ENCODE results near the gene CYB5RL. TPM values are rescaled to one million over a fixed set of nuclear protein-coding genes. Genes with fewer than 3 reads are reported as not detected.
A peak's percentile ranks its signal among the peaks of the same experiment; 100 is the strongest.

CYB5RL gene
- total RNA-seq, 1 experiment from 2014 or later = 13.1 TPM

DNA sequence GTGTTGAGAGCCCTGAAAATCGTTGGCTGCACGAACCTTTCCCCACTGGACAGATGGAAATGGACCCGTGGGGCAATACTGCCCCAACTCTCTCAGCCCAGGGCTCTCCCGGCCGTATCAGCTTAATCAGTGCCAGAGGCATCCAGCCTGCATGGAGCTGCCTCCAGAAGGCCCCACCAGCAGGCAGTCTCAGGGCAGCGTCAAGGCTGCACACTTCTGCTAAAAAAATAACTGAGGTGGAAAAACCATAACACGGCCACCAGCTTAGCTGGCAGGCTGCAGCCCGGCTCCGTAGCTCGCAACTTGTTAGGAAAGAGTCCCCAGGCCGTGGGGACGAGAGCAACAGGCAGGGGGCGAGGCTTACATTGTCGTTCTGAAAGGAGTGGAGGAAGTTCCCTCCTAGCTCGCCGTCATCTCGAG lies 28.1 kb upstream of the CYB5RL start:
- H3K27ac Mint-ChIP-seq = peak overlapping the region; percentile 67
- ChIA-PET CTCF (interaction anchor here (0.7 to 2.4 kb wide), 20 partner anchors 24 to 320 kb away, joined by 3 to 12 read pairs (median 4); partner anchors contain the start of gene ACOT11), POLR2A (interaction anchor here (0.6 to 1.1 kb wide), 2 partner anchors 82 to 86 kb away, joined by 4 to 5 read pairs; no protein-coding TSS in a partner anchor)
- no peaks in the 10 kb centered on the region for H3K9me3 Mint-ChIP-seq
- peaks cover 20% of the 10 kb centered on the region for H3K4me1 Mint-ChIP-seq
- H3K4me3 Mint-ChIP-seq = no peak overlapping the region
- DNase-seq (ENCODE audit: low spot score) (peak; percentile 47), ATAC-seq (peak; percentile 23; the same call in 1 of the 2 replicates)
- TF ChIP-seq, protein P1, sequence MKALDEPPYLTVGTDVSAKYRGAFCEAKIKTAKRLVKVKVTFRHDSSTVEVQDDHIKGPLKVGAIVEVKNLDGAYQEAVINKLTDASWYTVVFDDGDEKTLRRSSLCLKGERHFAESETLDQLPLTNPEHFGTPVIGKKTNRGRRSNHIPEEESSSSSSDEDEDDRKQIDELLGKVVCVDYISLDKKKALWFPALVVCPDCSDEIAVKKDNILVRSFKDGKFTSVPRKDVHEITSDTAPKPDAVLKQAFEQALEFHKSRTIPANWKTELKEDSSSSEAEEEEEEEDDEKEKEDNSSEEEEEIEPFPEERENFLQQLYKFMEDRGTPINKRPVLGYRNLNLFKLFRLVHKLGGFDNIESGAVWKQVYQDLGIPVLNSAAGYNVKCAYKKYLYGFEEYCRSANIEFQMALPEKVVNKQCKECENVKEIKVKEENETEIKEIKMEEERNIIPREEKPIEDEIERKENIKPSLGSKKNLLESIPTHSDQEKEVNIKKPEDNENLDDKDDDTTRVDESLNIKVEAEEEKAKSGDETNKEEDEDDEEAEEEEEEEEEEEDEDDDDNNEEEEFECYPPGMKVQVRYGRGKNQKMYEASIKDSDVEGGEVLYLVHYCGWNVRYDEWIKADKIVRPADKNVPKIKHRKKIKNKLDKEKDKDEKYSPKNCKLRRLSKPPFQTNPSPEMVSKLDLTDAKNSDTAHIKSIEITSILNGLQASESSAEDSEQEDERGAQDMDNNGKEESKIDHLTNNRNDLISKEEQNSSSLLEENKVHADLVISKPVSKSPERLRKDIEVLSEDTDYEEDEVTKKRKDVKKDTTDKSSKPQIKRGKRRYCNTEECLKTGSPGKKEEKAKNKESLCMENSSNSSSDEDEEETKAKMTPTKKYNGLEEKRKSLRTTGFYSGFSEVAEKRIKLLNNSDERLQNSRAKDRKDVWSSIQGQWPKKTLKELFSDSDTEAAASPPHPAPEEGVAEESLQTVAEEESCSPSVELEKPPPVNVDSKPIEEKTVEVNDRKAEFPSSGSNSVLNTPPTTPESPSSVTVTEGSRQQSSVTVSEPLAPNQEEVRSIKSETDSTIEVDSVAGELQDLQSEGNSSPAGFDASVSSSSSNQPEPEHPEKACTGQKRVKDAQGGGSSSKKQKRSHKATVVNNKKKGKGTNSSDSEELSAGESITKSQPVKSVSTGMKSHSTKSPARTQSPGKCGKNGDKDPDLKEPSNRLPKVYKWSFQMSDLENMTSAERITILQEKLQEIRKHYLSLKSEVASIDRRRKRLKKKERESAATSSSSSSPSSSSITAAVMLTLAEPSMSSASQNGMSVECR (CRISPR knock-in tag; IDR thresholded peaks at IDR 0.05; ENCODE audit: borderline replicate concordance) = no peak
- TF ChIP-seq, protein P2, sequence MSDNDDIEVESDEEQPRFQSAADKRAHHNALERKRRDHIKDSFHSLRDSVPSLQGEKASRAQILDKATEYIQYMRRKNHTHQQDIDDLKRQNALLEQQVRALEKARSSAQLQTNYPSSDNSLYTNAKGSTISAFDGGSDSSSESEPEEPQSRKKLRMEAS (CRISPR knock-in tag; IDR thresholded peaks at IDR 0.05) = no peak
- TF ChIP-seq, protein P3, sequence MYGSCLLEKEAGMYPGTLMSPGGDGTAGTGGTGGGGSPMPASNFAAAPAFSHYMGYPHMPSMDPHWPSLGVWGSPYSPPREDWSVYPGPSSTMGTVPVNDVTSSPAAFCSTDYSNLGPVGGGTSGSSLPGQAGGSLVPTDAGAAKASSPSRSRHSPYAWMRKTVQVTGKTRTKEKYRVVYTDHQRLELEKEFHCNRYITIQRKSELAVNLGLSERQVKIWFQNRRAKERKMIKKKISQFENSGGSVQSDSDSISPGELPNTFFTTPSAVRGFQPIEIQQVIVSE (CRISPR knock-in tag; IDR thresholded peaks at IDR 0.05; ENCODE audit: borderline replicate concordance) = no peak
- TF ChIP-seq MYBL2 (CRISPR knock-in tag; IDR thresholded peaks at IDR 0.05) = no peak
- TF ChIP-seq, protein P4, sequence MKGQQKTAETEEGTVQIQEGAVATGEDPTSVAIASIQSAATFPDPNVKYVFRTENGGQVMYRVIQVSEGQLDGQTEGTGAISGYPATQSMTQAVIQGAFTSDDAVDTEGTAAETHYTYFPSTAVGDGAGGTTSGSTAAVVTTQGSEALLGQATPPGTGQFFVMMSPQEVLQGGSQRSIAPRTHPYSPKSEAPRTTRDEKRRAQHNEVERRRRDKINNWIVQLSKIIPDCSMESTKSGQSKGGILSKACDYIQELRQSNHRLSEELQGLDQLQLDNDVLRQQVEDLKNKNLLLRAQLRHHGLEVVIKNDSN (CRISPR knock-in tag; IDR thresholded peaks at IDR 0.05) = no peak
- no peak for TF ChIP-seq JUN (CRISPR knock-in tag; IDR thresholded peaks at IDR 0.05)
- TF ChIP-seq SMAD3 (CRISPR knock-in tag; IDR thresholded peaks at IDR 0.05; ENCODE audit: borderline replicate concordance) = no peak
- TF ChIP-seq, protein P5, sequence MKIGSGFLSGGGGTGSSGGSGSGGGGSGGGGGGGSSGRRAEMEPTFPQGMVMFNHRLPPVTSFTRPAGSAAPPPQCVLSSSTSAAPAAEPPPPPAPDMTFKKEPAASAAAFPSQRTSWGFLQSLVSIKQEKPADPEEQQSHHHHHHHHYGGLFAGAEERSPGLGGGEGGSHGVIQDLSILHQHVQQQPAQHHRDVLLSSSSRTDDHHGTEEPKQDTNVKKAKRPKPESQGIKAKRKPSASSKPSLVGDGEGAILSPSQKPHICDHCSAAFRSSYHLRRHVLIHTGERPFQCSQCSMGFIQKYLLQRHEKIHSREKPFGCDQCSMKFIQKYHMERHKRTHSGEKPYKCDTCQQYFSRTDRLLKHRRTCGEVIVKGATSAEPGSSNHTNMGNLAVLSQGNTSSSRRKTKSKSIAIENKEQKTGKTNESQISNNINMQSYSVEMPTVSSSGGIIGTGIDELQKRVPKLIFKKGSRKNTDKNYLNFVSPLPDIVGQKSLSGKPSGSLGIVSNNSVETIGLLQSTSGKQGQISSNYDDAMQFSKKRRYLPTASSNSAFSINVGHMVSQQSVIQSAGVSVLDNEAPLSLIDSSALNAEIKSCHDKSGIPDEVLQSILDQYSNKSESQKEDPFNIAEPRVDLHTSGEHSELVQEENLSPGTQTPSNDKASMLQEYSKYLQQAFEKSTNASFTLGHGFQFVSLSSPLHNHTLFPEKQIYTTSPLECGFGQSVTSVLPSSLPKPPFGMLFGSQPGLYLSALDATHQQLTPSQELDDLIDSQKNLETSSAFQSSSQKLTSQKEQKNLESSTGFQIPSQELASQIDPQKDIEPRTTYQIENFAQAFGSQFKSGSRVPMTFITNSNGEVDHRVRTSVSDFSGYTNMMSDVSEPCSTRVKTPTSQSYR (CRISPR knock-in tag; IDR thresholded peaks at IDR 0.05) = no peak
- no peak for TF ChIP-seq ZNF416 (CRISPR knock-in tag; IDR thresholded peaks at IDR 0.05)
- TF ChIP-seq NR1H2 (CRISPR knock-in tag; IDR thresholded peaks at IDR 0.05) = no peak
- TF ChIP-seq, protein P6, sequence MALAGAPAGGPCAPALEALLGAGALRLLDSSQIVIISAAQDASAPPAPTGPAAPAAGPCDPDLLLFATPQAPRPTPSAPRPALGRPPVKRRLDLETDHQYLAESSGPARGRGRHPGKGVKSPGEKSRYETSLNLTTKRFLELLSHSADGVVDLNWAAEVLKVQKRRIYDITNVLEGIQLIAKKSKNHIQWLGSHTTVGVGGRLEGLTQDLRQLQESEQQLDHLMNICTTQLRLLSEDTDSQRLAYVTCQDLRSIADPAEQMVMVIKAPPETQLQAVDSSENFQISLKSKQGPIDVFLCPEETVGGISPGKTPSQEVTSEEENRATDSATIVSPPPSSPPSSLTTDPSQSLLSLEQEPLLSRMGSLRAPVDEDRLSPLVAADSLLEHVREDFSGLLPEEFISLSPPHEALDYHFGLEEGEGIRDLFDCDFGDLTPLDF (CRISPR knock-in tag; IDR thresholded peaks at IDR 0.05) = no peak
- TF ChIP-seq NFYB (CRISPR knock-in tag; conservative IDR thresholded peaks at IDR 0.05; ENCODE audit: low read depth) = no peak
- TF ChIP-seq FOXJ3 (CRISPR knock-in tag; IDR thresholded peaks at IDR 0.05; ENCODE audit: borderline replicate concordance) = no peak
- H3K36me3 Mint-ChIP-seq = peaks cover 26% of the 10 kb centered on the region
- H3K27me3 Mint-ChIP-seq (ENCODE audit: low read depth) = no peaks in the 10 kb centered on the region

DNA sequence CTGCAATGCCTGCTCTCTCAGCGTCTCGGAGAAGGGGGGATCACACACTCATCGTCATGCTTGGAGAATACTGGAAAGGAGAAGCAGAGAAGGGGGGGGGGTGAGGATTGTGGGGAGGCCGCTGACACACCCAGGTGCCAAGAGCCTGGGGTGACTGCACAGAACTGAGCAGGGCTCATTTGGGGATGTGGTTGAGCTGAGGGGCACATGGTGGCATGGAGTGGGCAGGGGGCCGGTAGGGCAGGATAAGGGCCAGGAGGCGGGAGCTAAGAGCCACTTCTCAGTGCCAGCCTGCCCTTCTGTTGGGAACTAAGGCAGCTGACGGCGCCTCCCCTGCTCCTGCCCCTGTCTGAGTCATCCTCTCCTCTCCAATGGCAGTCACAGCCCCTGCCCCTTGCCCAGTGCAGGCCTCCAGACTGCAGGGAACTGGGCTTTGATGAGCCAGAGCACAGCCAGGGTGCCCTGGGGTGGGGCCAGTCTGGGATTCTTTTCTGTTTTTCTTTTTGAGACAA lies 27.3 kb upstream of the CYB5RL start:
- Mint-ChIP-seq H3K4me3 (no peak overlapping the region), H3K27me3 (ENCODE audit: low read depth) (no peaks in the 10 kb centered on the region), H3K36me3 (peaks cover 21% of the 10 kb centered on the region), H3K9me3 (no peaks in the 10 kb centered on the region), H3K4me1 (peaks cover 24% of the 10 kb centered on the region), H3K27ac (no peak overlapping the region)
- POLR2A ChIA-PET = interaction anchor here (1.1 kb wide), 1 partner anchor 83 kb away, joined by 5 read pairs; no protein-coding TSS in a partner anchor
- CTCF ChIA-PET = interaction anchor here (0.6 to 2.4 kb wide), 13 partner anchors 25 to 273 kb away, joined by 3 to 12 read pairs (median 4); no protein-coding TSS in a partner anchor
- ATAC-seq (no peak), DNase-seq (ENCODE audit: low spot score) (no peak)
- TF ChIP-seq HMGA2 (CRISPR knock-in tag; IDR thresholded peaks at IDR 0.05) (no peak), ZNF317 (CRISPR knock-in tag; IDR thresholded peaks at IDR 0.05; ENCODE audit: borderline replicate concordance, low read depth) (no peak), JAZF1 (CRISPR knock-in tag; IDR thresholded peaks at IDR 0.05) (no peak)
- TF ChIP-seq, protein P7, sequence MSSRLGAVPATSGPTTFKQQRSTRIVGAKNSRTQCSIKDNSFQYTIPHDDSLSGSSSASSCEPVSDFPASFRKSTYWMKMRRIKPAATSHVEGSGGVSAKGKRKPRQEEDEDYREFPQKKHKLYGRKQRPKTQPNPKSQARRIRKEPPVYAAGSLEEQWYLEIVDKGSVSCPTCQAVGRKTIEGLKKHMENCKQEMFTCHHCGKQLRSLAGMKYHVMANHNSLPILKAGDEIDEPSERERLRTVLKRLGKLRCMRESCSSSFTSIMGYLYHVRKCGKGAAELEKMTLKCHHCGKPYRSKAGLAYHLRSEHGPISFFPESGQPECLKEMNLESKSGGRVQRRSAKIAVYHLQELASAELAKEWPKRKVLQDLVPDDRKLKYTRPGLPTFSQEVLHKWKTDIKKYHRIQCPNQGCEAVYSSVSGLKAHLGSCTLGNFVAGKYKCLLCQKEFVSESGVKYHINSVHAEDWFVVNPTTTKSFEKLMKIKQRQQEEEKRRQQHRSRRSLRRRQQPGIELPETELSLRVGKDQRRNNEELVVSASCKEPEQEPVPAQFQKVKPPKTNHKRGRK (CRISPR knock-in tag; IDR thresholded peaks at IDR 0.05; ENCODE audit: borderline replicate concordance) = no peak
- TF ChIP-seq, protein P1 (CRISPR knock-in tag; IDR thresholded peaks at IDR 0.05; ENCODE audit: borderline replicate concordance) = no peak

Data from WTC11 (cell line).